ENCODE measurements around the gene HLA-DPA1. TPM values are rescaled to one million over a fixed set of nuclear protein-coding genes. Genes with fewer than 3 reads are reported as not detected.

The HLA-DPA1 gene
- 10 to 100 TPM; 27.6 to 27.9 TPM for total RNA-seq

- no peak for TF ChIP-seq CTCF (IDR thresholded peaks at IDR 0.05)
- peaks cover 42% of the 10 kb centered on the region for H3K4me1 Mint-ChIP-seq (ENCODE audit: low read depth)
- no peaks in the 10 kb centered on the region for H3K9me3 Mint-ChIP-seq
- H3K27me3 Mint-ChIP-seq = no peaks in the 10 kb centered on the region
- no peaks in the 10 kb centered on the region for H3K36me3 Mint-ChIP-seq (ENCODE audit: low read depth)
- CTCF ChIA-PET = interaction anchor here (0.7 to 2.8 kb wide), 9 partner anchors 19 to 140 kb away, joined by 3 to 14 read pairs (median 3); no protein-coding TSS in a partner anchor
- intact Hi-C loops (cut with micrococcal nuclease) = no loop called here
- peak; percentile 64 for ATAC-seq
- H3K4me3 Mint-ChIP-seq = peak within 1 kb of the TSS; percentile 72
- H3K27ac Mint-ChIP-seq = peak within 1 kb of the TSS; percentile 68
- POLR2A ChIA-PET = interaction anchor here (1.4 to 1.6 kb wide), 2 partner anchors 55 to 101 kb away, joined by 4 to 7 read pairs; no protein-coding TSS in a partner anchor
- peak; percentile 58 for DNase-seq
These were observed at the start of gene HLA-DPA1 for GRCh38 chr6:33073431-33073871. Gene HLA-DPA1 (minus strand): TSS chr6:33073649.

- ChIA-PET CTCF (interaction anchor here (0.6 to 7.0 kb wide), 18 partner anchors 9 to 221 kb away, joined by 3 to 75 read pairs (median 4); partner anchors contain the start of genes B3GALT4, RPS18 and VPS52), POLR2A (interaction anchor here (1.6 kb wide), 1 partner anchor 126 kb away, joined by 7 read pairs; no protein-coding TSS in a partner anchor)
- H3K36me3 Mint-ChIP-seq (ENCODE audit: low read depth) = peaks cover 1% of the 10 kb centered on the region
- no peak overlapping the region for H3K27ac Mint-ChIP-seq
- ATAC-seq (no peak), DNase-seq (no peak)
- no peaks in the 10 kb centered on the region for H3K4me1 Mint-ChIP-seq (ENCODE audit: low read depth)
- intact Hi-C loops (cut with micrococcal nuclease) = loop anchor here (2.0 kb wide), 1 partner anchor 126 kb away; no protein-coding TSS in a partner anchor
- peaks cover 3% of the 10 kb centered on the region for H3K27me3 Mint-ChIP-seq
- TF ChIP-seq CTCF (IDR thresholded peaks at IDR 0.05) = no peak
- H3K4me3 Mint-ChIP-seq = no peak overlapping the region
- H3K9me3 Mint-ChIP-seq = peaks cover 4% of the 10 kb centered on the region
These were observed 49.7 kb upstream of the HLA-DPA1 start for GRCh38 chr6:33123181-33123580.

- TF ChIP-seq CTCF (IDR thresholded peaks at IDR 0.05) = no peak
- CTCF ChIA-PET = interaction anchor here (0.9 to 5.2 kb wide), 15 partner anchors 9 to 255 kb away, joined by 3 to 34 read pairs (median 5); no protein-coding TSS in a partner anchor
These were observed 46.6 kb upstream of the HLA-DPA1 start for GRCh38 chr6:33120001-33120400.

GRCh38 chr6:33118525-33119123 lies 45.2 kb upstream of the HLA-DPA1 start:
- ATAC-seq (peak; percentile 53), DNase-seq (no peak)
- Mint-ChIP-seq H3K27ac (no peak overlapping the region), H3K4me3 (no peak overlapping the region), H3K36me3 (ENCODE audit: low read depth) (no peaks in the 10 kb centered on the region), H3K27me3 (peaks cover 36% of the 10 kb centered on the region), H3K9me3 (peaks cover 1% of the 10 kb centered on the region), H3K4me1 (ENCODE audit: low read depth) (peaks cover 11% of the 10 kb centered on the region)
- intact Hi-C loops (cut with micrococcal nuclease) = no loop called here
- peak; percentile 72 for TF ChIP-seq CTCF (IDR thresholded peaks at IDR 0.05)
- CTCF ChIA-PET = interaction anchor here (0.7 to 5.2 kb wide), 16 partner anchors 9 to 163 kb away, joined by 3 to 34 read pairs (median 4); no protein-coding TSS in a partner anchor
- POLR2A ChIA-PET = interaction anchor here (0.6 to 1.0 kb wide), 2 partner anchors 133 to 153 kb away, joined by 3 read pairs; partner anchors contain the start of genes RPS18 and VPS52

More at GRCh38 chr6:33120001-33120400, 46.6 kb upstream of the HLA-DPA1 start:
- Mint-ChIP-seq H3K27me3 (peaks cover 33% of the 10 kb centered on the region), H3K27ac (no peak overlapping the region), H3K4me3 (no peak overlapping the region), H3K9me3 (peaks cover 4% of the 10 kb centered on the region), H3K4me1 (ENCODE audit: low read depth) (peaks cover 11% of the 10 kb centered on the region), H3K36me3 (ENCODE audit: low read depth) (peaks cover 1% of the 10 kb centered on the region)
- intact Hi-C loops (cut with micrococcal nuclease) = no loop called here
- POLR2A ChIA-PET = interaction anchor here (0.8 to 1.1 kb wide), 3 partner anchors 130 to 152 kb away, joined by 3 read pairs; partner anchors contain the start of genes RPS18 and VPS52
- DNase-seq = no peak
- no peak for ATAC-seq

Data from activated CD8-positive, alpha-beta T cell treated with anti-CD3 and anti-CD28 coated beads for 36 hours (primary cell).